A375 (cell line): Measurements from ENCODE around the gene PRKAG2. TPM values are rescaled to one million over a fixed set of nuclear protein-coding genes. Genes with fewer than 3 reads are reported as not detected.

Experiments used
- small RNA-seq: library from RNA; depleted of rRNA; stranded (forward); fragments of <200 nt; gene quantifications from one replicate; pipeline ENCODE3, GENCODE V24; 2014
- total RNA-seq: library from RNA; depleted of rRNA; stranded (reverse); fragments of >200 nt; shearing (Covaris generic); gene quantifications from 2 replicates; pipeline ENCODE4 v1.2.3, GENCODE V29; 2014; rRNA removed

The PRKAG2 gene
- total RNA-seq, result 7.5 and 9.5 TPM in 2 replicates

GRCh38 chr7:151876899-151877777 lies at the start of gene PRKAG2:
TSS of gene PRKAG2 (minus strand) at chr7:151877115. CDS start at chr7:151876620, 495 bp downstream.

GRCh38 chr7:151519765-151520418 lies 357.0 kb downstream of the PRKAG2 start, which contains the start of gene RHEB:
TSS of gene RHEB (minus strand) at chr7:151519895. CDS start at chr7:151519511, 384 bp downstream.

Small RNA genes lying within 50 kb of the gene (small RNA-seq; reads per million reads assigned to genes)
- not detected for gene RF00019
- gene RNU6-604P, result not detected

Other genes with a start within 250 kb of the PRKAG2 start
- not detected in 2 replicates for gene GALNTL5, start 79.3 kb upstream of the PRKAG2 start, total RNA-seq
- 22.4 and 30.5 TPM in 2 replicates for gene GALNT11, start 148.6 kb upstream of the PRKAG2 start, total RNA-seq